K562 (cell line): ENCODE data around the gene ARHGAP12.

Experiments
- ARID3A ChIP-seq: IDR thresholded peaks from 2 replicates; pipeline ENCODE4 v1.6.1; 2012; ENCODE audit warnings: low read depth, low read length, improper control_type of control experiment, borderline replicate concordance
- CTCF ChIP-seq, 3 experiments: IDR thresholded peaks in 2 of 3; conservative IDR thresholded peaks in 1 of 3; 2 replicates each; pipeline ENCODE4 v1.5.1; 2011 to 2012; ENCODE audit warnings: low read length in 3 of 3, mild to moderate bottlenecking in 3 of 3, control low read depth in 2 of 3, improper control_type of control experiment in 1 of 3, inconsistent platforms in 1 of 3, low read depth in 1 of 3, mixed read lengths in 1 of 3, moderate library complexity in 1 of 3; ENCODE audit not compliant: insufficient read depth in 2 of 3
- ESRRB ChIP-seq: fragments of 250-450 bp; sonication (Bioruptor Pico); IDR thresholded peaks from 2 replicates; pipeline ENCODE4 v1.5.0; 2020; ENCODE audit warnings: mild to moderate bottlenecking, moderate library complexity, borderline replicate concordance
- HMGXB4 ChIP-seq: sonication (generic); formaldehyde crosslinking; IDR thresholded peaks from 2 replicates; pipeline ENCODE4 v1.8.1; 2023; ENCODE audit warnings: mild to moderate bottlenecking, missing genetic modification reagents
- HNRNPL ChIP-seq: fragments of 200-400 bp; formaldehyde crosslinking; IDR thresholded peaks from 2 replicates; pipeline ENCODE4 v1.6.1; 2017; ENCODE audit warnings: low read depth, mild to moderate bottlenecking, low read length
- SIN3A ChIP-seq, 2 experiments: fragments of 150-350 bp in 1 of 2; IDR thresholded peaks; 2 replicates each; pipeline ENCODE4 v1.6.1; 2011 to 2016; ENCODE audit warnings: borderline replicate concordance in 2 of 2, low read depth in 2 of 2, low read length in 2 of 2, mild to moderate bottlenecking in 2 of 2, moderate library complexity in 2 of 2; ENCODE audit not compliant: control insufficient read depth in 1 of 2
- SREBF2 ChIP-seq: sonication (generic); formaldehyde crosslinking; IDR thresholded peaks from 2 replicates; pipeline ENCODE4 v1.4.0; 2020; ENCODE audit warnings: mild to moderate bottlenecking, missing genetic modification reagents
- ZNF24 ChIP-seq: fragments of 450-650 bp; IDR thresholded peaks from 2 replicates; pipeline ENCODE4 v1.6.1; 2016

GRCh38 chr10:31830887-31831286, 97.7 kb downstream of the ARHGAP12 start:
- TF ChIP-seq SIN3A (IDR thresholded peaks at IDR 0.05; ENCODE audit: borderline replicate concordance in 2 of 2, control insufficient read depth in 1 of 2, low read depth in 2 of 2, low read length in 2 of 2) = no peak
- no peak for TF ChIP-seq ZNF24
- no peak for TF ChIP-seq CTCF (IDR thresholded peaks at IDR 0.05 in 2 of 3, conservative IDR thresholded peaks at IDR 0.05 in 1 of 3; ENCODE audit: insufficient read depth in 2 of 3, low read depth in 1 of 3, low read length in 3 of 3)
- TF ChIP-seq HMGXB4 (CRISPR knock-in tag) = no peak
- no peak for TF ChIP-seq HNRNPL
- TF ChIP-seq ESRRB = no peak
- no peak for TF ChIP-seq SREBF2 (CRISPR knock-in tag)
- TF ChIP-seq ARID3A = no peak
